Endothelial cell of umbilical vein (primary cell): ENCODE data around the gene KHK.

Experiments
- CTCF ChIP-seq, 2 donors: IDR thresholded peaks; 1 replicate in 1 of 2; 2 replicates in 1 of 2; pipeline ENCODE4 v1.5.1; 2011; ENCODE audit warnings: low read length in 2 of 2, mild to moderate bottlenecking in 2 of 2, moderate library complexity in 2 of 2, control low read depth in 1 of 2, inconsistent platforms in 1 of 2, low read depth in 1 of 2; ENCODE audit not compliant: insufficient read depth in 1 of 2; ENCODE audit errors: extremely low read depth in 1 of 2
- EZH2 ChIP-seq: IDR thresholded peaks from 2 replicates; pipeline ENCODE4 v1.6.1; 2012; ENCODE audit warnings: borderline replicate concordance, low read depth, mild to moderate bottlenecking, moderate library complexity, low read length, inconsistent platforms; ENCODE audit not compliant: severe bottlenecking
- FOS ChIP-seq: IDR thresholded peaks from 2 replicates; pipeline ENCODE4 v1.6.1; 2011; ENCODE audit warnings: mild to moderate bottlenecking, low read length, moderate library complexity, borderline replicate concordance; ENCODE audit not compliant: insufficient read depth
- MYC ChIP-seq: IDR thresholded peaks from one replicate; pipeline ENCODE4 v1.6.1; 2011; ENCODE audit warnings: mild to moderate bottlenecking, low read depth, low read length
- POLR2A ChIP-seq: IDR thresholded peaks from 2 replicates; pipeline ENCODE4 v1.6.1; 2012; ENCODE audit warnings: low read depth, mild to moderate bottlenecking, control low read depth, low read length
- POLR2AphosphoS5 ChIP-seq: IDR thresholded peaks from 2 replicates; pipeline ENCODE4 v1.6.1; 2012; ENCODE audit warnings: low read depth, mild to moderate bottlenecking, control low read depth, low read length, moderate library complexity; ENCODE audit not compliant: insufficient read depth
- TF ChIP-seq, protein P1 (sequence below): IDR thresholded peaks from 2 replicates; pipeline ENCODE4 v1.6.1; 2011; ENCODE audit not compliant: insufficient read depth, insufficient read length

- TF ChIP-seq EZH2 (no peak), CTCF (IDR thresholded peaks at IDR 0.05; ENCODE audit: extremely low read depth in 1 of 2, insufficient read depth in 1 of 2, low read depth in 1 of 2, low read length in 2 of 2) (no peak), POLR2A (no peak), POLR2AphosphoS5 (no peak), MYC (no peak), FOS (no peak)
- TF ChIP-seq, protein P1, sequence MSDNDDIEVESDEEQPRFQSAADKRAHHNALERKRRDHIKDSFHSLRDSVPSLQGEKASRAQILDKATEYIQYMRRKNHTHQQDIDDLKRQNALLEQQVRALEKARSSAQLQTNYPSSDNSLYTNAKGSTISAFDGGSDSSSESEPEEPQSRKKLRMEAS, result no peak
Measured at GRCh38 chr2:27073782-27074181, 12.8 kb upstream of the KHK start.
